Mesendoderm (in vitro differentiated cells): Measurements from ENCODE around the gene CACNA1S.

Experiments
- DNase-seq: peaks from one replicate; pipeline ENCODE4 v3.0.0; 2013
- H2AK5ac ChIP-seq: 2 replicates; pipeline ENCODE4 v1.6.1; 2013; ENCODE audit warnings: low read length, inconsistent platforms
- H2BK120ac ChIP-seq: 2 replicates; pipeline ENCODE4 v1.6.1; 2013; ENCODE audit warnings: low read depth, mild to moderate bottlenecking, low read length, moderate library complexity, mixed read lengths
- H2BK15ac ChIP-seq: replicated peaks from 2 replicates; pipeline ENCODE4 v1.6.1; 2013; ENCODE audit warnings: low read depth, mild to moderate bottlenecking, moderate library complexity
- H2BK5ac ChIP-seq: 2 replicates; pipeline ENCODE4 v1.6.1; 2013; ENCODE audit warnings: low read length, inconsistent platforms
- H3K18ac ChIP-seq: 2 replicates; pipeline ENCODE4 v1.6.1; 2013; ENCODE audit warnings: mild to moderate bottlenecking, low read length, mixed read lengths
- H3K23ac ChIP-seq: one replicate; pipeline ENCODE4 v1.6.1; 2013; ENCODE audit warnings: low read length
- H3K27ac ChIP-seq: 2 replicates; pipeline ENCODE4 v1.5.1; 2013; ENCODE audit warnings: low read depth, mild to moderate bottlenecking, inconsistent platforms, low read length, moderate library complexity
- H3K27me3 ChIP-seq: 2 replicates; pipeline ENCODE4 v1.6.1; 2013; ENCODE audit warnings: low read length, control low read depth, mild to moderate bottlenecking, inconsistent platforms; ENCODE audit not compliant: insufficient read depth, poor library complexity
- H3K36me3 ChIP-seq: 2 replicates; pipeline ENCODE4 v1.6.1; 2013; ENCODE audit warnings: low read length, inconsistent platforms; ENCODE audit not compliant: control insufficient read depth, insufficient read depth
- H3K4ac ChIP-seq: one replicate; pipeline ENCODE4 v1.6.1; 2013; ENCODE audit warnings: low read depth, mild to moderate bottlenecking, low read length, moderate library complexity
- H3K4me1 ChIP-seq: 2 replicates; pipeline ENCODE4 v1.6.1; 2013; ENCODE audit warnings: low read depth, low read length, inconsistent platforms; ENCODE audit not compliant: control insufficient read depth
- H3K4me2 ChIP-seq: 2 replicates; pipeline ENCODE4 v1.6.1; 2013; ENCODE audit warnings: low read length
- H3K4me3 ChIP-seq: 2 replicates; pipeline ENCODE4 v1.5.1; 2013; ENCODE audit warnings: mild to moderate bottlenecking, low read length
- H3K56ac ChIP-seq: one replicate; pipeline ENCODE4 v1.6.1; 2013; ENCODE audit warnings: low read length
- H3K79me1 ChIP-seq: 2 replicates; pipeline ENCODE4 v1.6.1; 2013; ENCODE audit warnings: low read length, inconsistent platforms
- H3K79me2 ChIP-seq: 2 replicates; pipeline ENCODE4 v1.6.1; 2013; ENCODE audit warnings: mild to moderate bottlenecking, low read length; ENCODE audit not compliant: control insufficient read depth, insufficient read depth
- H3K9ac ChIP-seq: 2 replicates; pipeline ENCODE4 v1.6.1; 2013; ENCODE audit warnings: low read length, inconsistent platforms
- H4K5ac ChIP-seq: one replicate; pipeline ENCODE4 v1.6.1; 2013; ENCODE audit warnings: low read length
- H4K8ac ChIP-seq: one replicate; pipeline ENCODE4 v1.6.1; 2013; ENCODE audit warnings: low read depth, mild to moderate bottlenecking, control low read depth, low read length, moderate library complexity
- WGBS: extraction: QIAGEN DNeasy Blood & Tissue Kit; methylation state at CpG from one replicate; pipeline ENCODE4 v1.1.7; 2013; ENCODE audit warnings: low lambda C conversion rate, missing lambda C conversion rate; ENCODE audit not compliant: insufficient coverage; ENCODE audit errors: extremely low coverage; 5-methylcytosine and 5-hydroxymethylcytosine counted together

CACNA1S gene

GRCh38 chr1:201088901-201089525, 23.2 kb downstream of the CACNA1S start:
- Histone ChIP-seq H2BK5ac (no peak overlapping the region), H2BK15ac (no peak overlapping the region), H3K18ac (no peak overlapping the region), H3K56ac (no peak overlapping the region), H3K79me1 (no peaks in the 10 kb centered on the region), H3K23ac (no peak overlapping the region), H2BK120ac (no peak overlapping the region), H3K4me3 (no peak overlapping the region), H3K27me3 (no peaks in the 10 kb centered on the region), H3K9ac (no peak overlapping the region), H2AK5ac (no peak overlapping the region), H4K5ac (no peak overlapping the region), H4K8ac (no peak overlapping the region), H3K4ac (no peak overlapping the region), H3K4me1 (no peaks in the 10 kb centered on the region), H3K4me2 (no peak overlapping the region), H3K27ac (no peak overlapping the region), H3K79me2 (no peaks in the 10 kb centered on the region), H3K36me3 (no peaks in the 10 kb centered on the region)
- WGBS: no CpG with 5 or more reads among the region's 19 CpGs
- peak; percentile 16 for DNase-seq

- Histone ChIP-seq H3K56ac (no peak overlapping the region), H3K9ac (no peak overlapping the region), H2BK120ac (no peak overlapping the region)
These were observed 23.8 kb downstream of the CACNA1S start for GRCh38 chr1:201088395-201088794.

GRCh38 chr1:201085902-201086735, 26.1 kb downstream of the CACNA1S start:
- H3K79me2 ChIP-seq: no peaks in the 10 kb centered on the region
- no CpG with 5 or more reads among the region's 12 CpGs for WGBS
- H4K8ac ChIP-seq: no peak overlapping the region
- no peak overlapping the region for H3K56ac ChIP-seq
- no peak overlapping the region for H2BK15ac ChIP-seq
- H2AK5ac ChIP-seq: no peak overlapping the region
- H3K9ac ChIP-seq: no peak overlapping the region
- H2BK120ac ChIP-seq: no peak overlapping the region
- no peak overlapping the region for H2BK5ac ChIP-seq
- peak; percentile 74 for DNase-seq
- H3K4me3 ChIP-seq: no peak overlapping the region
- H3K36me3 ChIP-seq: no peaks in the 10 kb centered on the region
- H3K4me1 ChIP-seq: no peaks in the 10 kb centered on the region
- H3K23ac ChIP-seq: no peak overlapping the region
- no peak overlapping the region for H4K5ac ChIP-seq
- no peak overlapping the region for H3K27ac ChIP-seq
- H3K27me3 ChIP-seq: no peaks in the 10 kb centered on the region
- H3K18ac ChIP-seq: no peak overlapping the region
- H3K79me1 ChIP-seq: no peaks in the 10 kb centered on the region
- no peak overlapping the region for H3K4ac ChIP-seq
- H3K4me2 ChIP-seq: no peak overlapping the region

More at GRCh38 chr1:201088395-201088794, 23.8 kb downstream of the CACNA1S start:
- Histone ChIP-seq H3K4ac (no peak overlapping the region), H3K79me2 (no peaks in the 10 kb centered on the region), H3K23ac (no peak overlapping the region), H2BK5ac (no peak overlapping the region), H3K4me2 (no peak overlapping the region), H3K79me1 (no peaks in the 10 kb centered on the region), H3K27me3 (no peaks in the 10 kb centered on the region), H3K4me1 (no peaks in the 10 kb centered on the region), H2BK15ac (no peak overlapping the region), H4K5ac (no peak overlapping the region), H3K27ac (no peak overlapping the region), H3K18ac (no peak overlapping the region), H3K4me3 (no peak overlapping the region), H4K8ac (no peak overlapping the region), H3K36me3 (no peaks in the 10 kb centered on the region), H2AK5ac (no peak overlapping the region)
- WGBS: no CpG with 5 or more reads among the region's 4 CpGs
- DNase-seq: no peak

GRCh38 chr1:201084295-201084694, 27.9 kb downstream of the CACNA1S start:
- no peak overlapping the region for H2BK5ac ChIP-seq
- no peaks in the 10 kb centered on the region for H3K27me3 ChIP-seq
- H3K27ac ChIP-seq: no peak overlapping the region

GRCh38 chr1:201083741-201084140, 28.5 kb downstream of the CACNA1S start:
- WGBS: no CpG with 5 or more reads among the region's 3 CpGs
- H3K27me3 ChIP-seq: no peaks in the 10 kb centered on the region

More at GRCh38 chr1:201084295-201084694, 27.9 kb downstream of the CACNA1S start:
- Histone ChIP-seq H4K5ac (no peak overlapping the region), H3K56ac (no peak overlapping the region), H3K4me3 (no peak overlapping the region), H3K4ac (no peak overlapping the region), H4K8ac (no peak overlapping the region), H3K18ac (no peak overlapping the region), H2BK120ac (no peak overlapping the region), H3K23ac (no peak overlapping the region), H3K36me3 (no peaks in the 10 kb centered on the region), H2BK15ac (no peak overlapping the region), H3K79me1 (no peaks in the 10 kb centered on the region), H2AK5ac (no peak overlapping the region), H3K4me2 (no peak overlapping the region), H3K79me2 (no peaks in the 10 kb centered on the region), H3K4me1 (no peaks in the 10 kb centered on the region), H3K9ac (no peak overlapping the region)
- WGBS: no CpG with 5 or more reads among the region's 6 CpGs
- DNase-seq: no peak

More at GRCh38 chr1:201083741-201084140, 28.5 kb downstream of the CACNA1S start:
- no peaks in the 10 kb centered on the region for H3K79me2 ChIP-seq
- no peak overlapping the region for H4K8ac ChIP-seq
- no peak overlapping the region for H3K27ac ChIP-seq
- H3K18ac ChIP-seq: no peak overlapping the region
- no peak overlapping the region for H2AK5ac ChIP-seq
- no peak overlapping the region for H4K5ac ChIP-seq
- H2BK120ac ChIP-seq: no peak overlapping the region
- H3K56ac ChIP-seq: no peak overlapping the region
- no peaks in the 10 kb centered on the region for H3K36me3 ChIP-seq
- no peak overlapping the region for H3K4ac ChIP-seq
- no peaks in the 10 kb centered on the region for H3K79me1 ChIP-seq
- H3K9ac ChIP-seq: no peak overlapping the region
- H3K4me3 ChIP-seq: no peak overlapping the region
- H3K4me2 ChIP-seq: no peak overlapping the region
- H2BK15ac ChIP-seq: no peak overlapping the region
- no peak for DNase-seq
- no peak overlapping the region for H2BK5ac ChIP-seq
- no peak overlapping the region for H3K23ac ChIP-seq
- no peaks in the 10 kb centered on the region for H3K4me1 ChIP-seq
